Measurements from ENCODE around the gene KIF15. TPM values are rescaled to one million over a fixed set of nuclear protein-coding genes. Genes with fewer than 3 reads are reported as not detected.
A peak's percentile ranks its signal among the peaks of the same experiment; 100 is the strongest.

KIF15 gene
- total RNA-seq, 1 experiment from 2014 or later = 20.9 TPM

DNA sequence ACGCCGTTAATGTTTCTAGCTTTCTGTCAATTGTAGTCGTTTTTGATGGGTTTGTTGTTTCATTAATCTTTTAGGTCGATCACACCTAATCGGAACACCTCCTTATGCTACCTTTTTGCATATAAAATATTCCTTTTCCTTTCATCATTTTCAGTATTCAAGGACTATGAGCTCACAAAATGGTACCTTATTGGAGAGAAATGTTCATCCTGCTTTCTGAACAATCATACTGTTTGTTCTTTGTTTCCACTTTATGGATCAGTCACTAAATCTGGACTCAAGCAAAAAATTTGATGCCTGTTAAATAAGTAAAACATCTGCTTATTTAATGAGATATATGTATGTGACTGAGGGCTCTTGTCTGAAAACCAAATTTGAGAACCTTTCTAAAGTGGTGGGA is 1.1 kb downstream of the KIF15 start:
- no peaks in the 10 kb centered on the region for H3K27me3 ChIP-seq (ENCODE audit: insufficient read depth, low read length)
- DNase-seq (ENCODE audit: low read depth, low spot score) (no peak), ATAC-seq (no peak)
- no TSS peak for BruUV-seq (replicated peaks)
- H3K9me3 ChIP-seq (ENCODE audit: control insufficient read depth in 1 of 2, insufficient read depth in 1 of 2, low read depth in 1 of 2, low read length in 2 of 2) = peaks cover 6 to 8% of the 10 kb centered on the region in 2 experiments; a peak in 3 of 4 replicates
- peaks cover 0 to 37% of the 10 kb centered on the region in 2 experiments; a peak in 2 of 4 replicates for H3K36me3 ChIP-seq (ENCODE audit: control insufficient read depth in 1 of 2, insufficient read depth in 2 of 2, low read length in 2 of 2)
- no peaks in the 10 kb centered on the region for H4K20me1 ChIP-seq (ENCODE audit: insufficient read depth)
- H3K4me2 ChIP-seq (ENCODE audit: low read length) = peak overlapping the region; percentile 82
- H3K4me1 ChIP-seq (ENCODE audit: control insufficient read depth in 1 of 2, insufficient read depth in 2 of 2, low read length in 2 of 2) = peaks cover 7 to 10% of the 10 kb centered on the region in 2 experiments; a peak in 2 of 4 replicates
- H3K4me3 ChIP-seq (replicated peaks in 1 of 2; ENCODE audit: low read depth in 1 of 2, low read length in 2 of 2) = peak overlapping the region; percentile 81 to 93
- CTCF ChIA-PET = no interaction called here
- intact Hi-C loops (cut with micrococcal nuclease) = loop anchor here (5.0 to 10.0 kb wide), 3 partner anchors 202 to 268 kb away; no protein-coding TSS in a partner anchor
- TF ChIP-seq EGR1 (IDR thresholded peaks at IDR 0.05; ENCODE audit: low read depth) (no peak), CBX3 (IDR thresholded peaks at IDR 0.05; ENCODE audit: low read depth) (no peak), CTCF (IDR thresholded peaks at IDR 0.05 in 2 of 3, conservative IDR thresholded peaks at IDR 0.05 in 1 of 3; ENCODE audit: borderline replicate concordance in 1 of 3, insufficient read depth in 1 of 3, low read depth in 2 of 3, low read length in 2 of 3) (no peak), SIN3A (IDR thresholded peaks at IDR 0.05; ENCODE audit: low read depth) (no peak), FOSL1 (IDR thresholded peaks at IDR 0.05; ENCODE audit: low read depth) (no peak), ATF3 (IDR thresholded peaks at IDR 0.05) (no peak), ZFX (IDR thresholded peaks at IDR 0.05) (no peak)
- peak overlapping the region; percentile 76 for H3K9ac ChIP-seq (ENCODE audit: low read length)
- RAD21 ChIA-PET (ENCODE audit: low non-redundant PET in 1 of 2, low total read pairs in 2 of 2, uncharacterized antibody in 2 of 2, unreplicated experiment in 2 of 2) = no interaction called here
- H3K27ac ChIP-seq (ENCODE audit: low read depth, low read length) = peak overlapping the region; percentile 77; the same call in 1 of the 2 replicates
- H2AFZ ChIP-seq (ENCODE audit: low read depth, low read length, poor library complexity, severe bottlenecking) = no peak overlapping the region
- POLR2A ChIA-PET = no interaction called here
- H3K79me2 ChIP-seq (ENCODE audit: insufficient read depth, low read length) = peaks cover 86% of the 10 kb centered on the region
- H3K9me2 ChIP-seq (ENCODE audit: insufficient read depth) = no peaks in the 10 kb centered on the region

GRCh38 chr3:44764248-44764647 is 2.7 kb downstream of the KIF15 start:
- Histone ChIP-seq H4K20me1 (ENCODE audit: insufficient read depth) (no peaks in the 10 kb centered on the region), H3K9me2 (ENCODE audit: insufficient read depth) (no peaks in the 10 kb centered on the region), H3K4me1 (ENCODE audit: control insufficient read depth in 1 of 2, insufficient read depth in 2 of 2, low read length in 2 of 2) (peaks cover 7 to 10% of the 10 kb centered on the region in 2 experiments; a peak in 2 of 4 replicates), H3K9ac (ENCODE audit: low read length) (no peak overlapping the region), H3K27me3 (ENCODE audit: insufficient read depth, low read length) (no peaks in the 10 kb centered on the region), H3K27ac (ENCODE audit: low read depth, low read length) (no peak overlapping the region), H3K79me2 (ENCODE audit: insufficient read depth, low read length) (peaks cover 89% of the 10 kb centered on the region), H3K4me2 (ENCODE audit: low read length) (no peak overlapping the region), H2AFZ (ENCODE audit: low read depth, low read length, poor library complexity, severe bottlenecking) (no peak overlapping the region), H3K4me3 (replicated peaks in 1 of 2; ENCODE audit: low read depth in 1 of 2, low read length in 2 of 2) (no peak overlapping the region), H3K36me3 (ENCODE audit: control insufficient read depth in 1 of 2, insufficient read depth in 2 of 2, low read length in 2 of 2) (peaks cover 0 to 29% of the 10 kb centered on the region in 2 experiments; a peak in 2 of 4 replicates), H3K9me3 (ENCODE audit: control insufficient read depth in 1 of 2, insufficient read depth in 1 of 2, low read depth in 1 of 2, low read length in 2 of 2) (0 out of 4 replicates have a peak, but pooled peaks cover 0 to 4% of the 10 kb centered on the region in 2 experiments)
- RAD21 ChIA-PET (ENCODE audit: low non-redundant PET in 1 of 2, low total read pairs in 2 of 2, uncharacterized antibody in 2 of 2, unreplicated experiment in 2 of 2) = no interaction called here
- BruUV-seq (replicated peaks) = no TSS peak
- ATAC-seq (no peak), DNase-seq (ENCODE audit: low read depth, low spot score) (no peak)
- intact Hi-C loops (cut with micrococcal nuclease) = loop anchor here (5.0 to 10.0 kb wide), 3 partner anchors 201 to 269 kb away; no protein-coding TSS in a partner anchor
- no peak for TF ChIP-seq ZNF274 (IDR thresholded peaks at IDR 0.05; ENCODE audit: low read depth, low read length)
- no peak for TF ChIP-seq CTCF (IDR thresholded peaks at IDR 0.05 in 2 of 3, conservative IDR thresholded peaks at IDR 0.05 in 1 of 3; ENCODE audit: borderline replicate concordance in 1 of 3, insufficient read depth in 1 of 3, low read depth in 2 of 3, low read length in 2 of 3)
- no peak for TF ChIP-seq CBX3 (IDR thresholded peaks at IDR 0.05; ENCODE audit: low read depth)
- TF ChIP-seq RAD21 (IDR thresholded peaks at IDR 0.05; ENCODE audit: low read depth) = no peak
- TF ChIP-seq TCF7L2 (IDR thresholded peaks at IDR 0.05; ENCODE audit: borderline replicate concordance, extremely low read depth, insufficient read depth, insufficient read length) = no peak
- no peak for TF ChIP-seq EZH2phosphoT487 (IDR thresholded peaks at IDR 0.05; ENCODE audit: borderline replicate concordance)
- no peak for TF ChIP-seq EZH2 (IDR thresholded peaks at IDR 0.05)
- TF ChIP-seq EGR1 (IDR thresholded peaks at IDR 0.05; ENCODE audit: low read depth) = no peak
- TF ChIP-seq, protein P1, sequence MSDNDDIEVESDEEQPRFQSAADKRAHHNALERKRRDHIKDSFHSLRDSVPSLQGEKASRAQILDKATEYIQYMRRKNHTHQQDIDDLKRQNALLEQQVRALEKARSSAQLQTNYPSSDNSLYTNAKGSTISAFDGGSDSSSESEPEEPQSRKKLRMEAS (IDR thresholded peaks at IDR 0.05) = no peak
- no peak for TF ChIP-seq SP1 (IDR thresholded peaks at IDR 0.05; ENCODE audit: low read depth)
- POLR2A ChIA-PET = no interaction called here
- CTCF ChIA-PET = no interaction called here
